ENCODE data around the gene TMEM161A.

DNA sequence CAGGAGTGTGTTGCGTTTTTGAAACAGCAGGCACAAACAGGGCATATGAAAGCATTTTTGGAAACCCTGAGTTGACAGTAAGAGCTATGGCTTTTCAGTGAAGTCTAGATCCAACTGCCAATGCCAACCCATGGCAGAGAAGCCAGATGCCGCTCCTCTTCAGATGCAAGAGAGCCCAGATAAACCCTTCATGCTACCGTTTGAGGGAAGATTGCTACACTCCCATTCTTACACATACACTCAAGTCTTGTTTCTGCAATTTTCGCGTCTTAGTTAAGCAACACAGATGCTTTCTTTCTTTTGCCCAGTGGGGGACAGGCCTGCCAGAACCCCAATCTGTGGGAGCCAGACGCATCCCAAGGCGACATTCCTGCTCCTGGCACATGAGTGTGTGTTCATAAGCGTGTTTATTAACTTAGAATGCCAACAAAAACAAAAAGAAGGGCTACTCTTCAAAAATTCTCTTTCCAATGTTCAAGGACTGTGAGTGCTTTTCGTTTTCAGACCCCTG lies 43.3 kb upstream of the TMEM161A start:
- no peak for TF ChIP-seq ZNF629 (CRISPR knock-in tag; conservative IDR thresholded peaks at IDR 0.05)
- TF ChIP-seq, protein P1, sequence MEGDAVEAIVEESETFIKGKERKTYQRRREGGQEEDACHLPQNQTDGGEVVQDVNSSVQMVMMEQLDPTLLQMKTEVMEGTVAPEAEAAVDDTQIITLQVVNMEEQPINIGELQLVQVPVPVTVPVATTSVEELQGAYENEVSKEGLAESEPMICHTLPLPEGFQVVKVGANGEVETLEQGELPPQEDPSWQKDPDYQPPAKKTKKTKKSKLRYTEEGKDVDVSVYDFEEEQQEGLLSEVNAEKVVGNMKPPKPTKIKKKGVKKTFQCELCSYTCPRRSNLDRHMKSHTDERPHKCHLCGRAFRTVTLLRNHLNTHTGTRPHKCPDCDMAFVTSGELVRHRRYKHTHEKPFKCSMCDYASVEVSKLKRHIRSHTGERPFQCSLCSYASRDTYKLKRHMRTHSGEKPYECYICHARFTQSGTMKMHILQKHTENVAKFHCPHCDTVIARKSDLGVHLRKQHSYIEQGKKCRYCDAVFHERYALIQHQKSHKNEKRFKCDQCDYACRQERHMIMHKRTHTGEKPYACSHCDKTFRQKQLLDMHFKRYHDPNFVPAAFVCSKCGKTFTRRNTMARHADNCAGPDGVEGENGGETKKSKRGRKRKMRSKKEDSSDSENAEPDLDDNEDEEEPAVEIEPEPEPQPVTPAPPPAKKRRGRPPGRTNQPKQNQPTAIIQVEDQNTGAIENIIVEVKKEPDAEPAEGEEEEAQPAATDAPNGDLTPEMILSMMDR (CRISPR knock-in tag; IDR thresholded peaks at IDR 0.05), result no peak
- no peak for TF ChIP-seq RFXAP (CRISPR knock-in tag; IDR thresholded peaks at IDR 0.05; ENCODE audit: borderline replicate concordance)
- TF ChIP-seq MAFK (conservative IDR thresholded peaks at IDR 0.05 in 1 of 2, IDR thresholded peaks at IDR 0.05 in 1 of 2; ENCODE audit: low read length in 2 of 2), result no peak
- TF ChIP-seq ZNF274 (CRISPR knock-in tag; IDR thresholded peaks at IDR 0.05), result no peak
- TF ChIP-seq, protein P2, sequence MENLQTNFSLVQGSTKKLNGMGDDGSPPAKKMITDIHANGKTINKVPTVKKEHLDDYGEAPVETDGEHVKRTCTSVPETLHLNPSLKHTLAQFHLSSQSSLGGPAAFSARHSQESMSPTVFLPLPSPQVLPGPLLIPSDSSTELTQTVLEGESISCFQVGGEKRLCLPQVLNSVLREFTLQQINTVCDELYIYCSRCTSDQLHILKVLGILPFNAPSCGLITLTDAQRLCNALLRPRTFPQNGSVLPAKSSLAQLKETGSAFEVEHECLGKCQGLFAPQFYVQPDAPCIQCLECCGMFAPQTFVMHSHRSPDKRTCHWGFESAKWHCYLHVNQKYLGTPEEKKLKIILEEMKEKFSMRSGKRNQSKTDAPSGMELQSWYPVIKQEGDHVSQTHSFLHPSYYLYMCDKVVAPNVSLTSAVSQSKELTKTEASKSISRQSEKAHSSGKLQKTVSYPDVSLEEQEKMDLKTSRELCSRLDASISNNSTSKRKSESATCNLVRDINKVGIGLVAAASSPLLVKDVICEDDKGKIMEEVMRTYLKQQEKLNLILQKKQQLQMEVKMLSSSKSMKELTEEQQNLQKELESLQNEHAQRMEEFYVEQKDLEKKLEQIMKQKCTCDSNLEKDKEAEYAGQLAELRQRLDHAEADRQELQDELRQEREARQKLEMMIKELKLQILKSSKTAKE (CRISPR knock-in tag; IDR thresholded peaks at IDR 0.05; ENCODE audit: borderline replicate concordance), result no peak
